IMR-90 (cell line): Measurements from ENCODE around the gene COL20A1. TPM values are rescaled to one million over a fixed set of nuclear protein-coding genes. Genes with fewer than 3 reads are reported as not detected.

Experiments
- ATAC-seq: fragments of 200-7000 bp; cut with Tn5 transposase; 2 replicates; pipeline ENCODE4 v1.9.1; 2020; ENCODE audit warnings: low read depth, mild to moderate bottlenecking, moderate library complexity
- BruUV-seq: library from RNA; stranded (reverse); fragments of 400-500 nt; replicated peaks from 2 replicates; lab custom pipeline; 2021; lab: Mats Ljungman, UMichigan
- CTCF ChIA-PET: fragments of 300-600 bp; formaldehyde crosslinking; extraction: SDS; loops from one replicate; lab custom pipeline; 2021; ENCODE audit warnings: antibody characterized with exemption; lab: Yijun Ruan, JAX
- POLR2A ChIA-PET: fragments of 300-600 bp; sonication (Branson Sonifier 250); formaldehyde crosslinking; loops from one replicate; lab custom pipeline; 2022; ENCODE audit warnings: antibody characterized with exemption; ENCODE audit not compliant: unreplicated experiment; lab: Charles Lee
- DNase-seq: peaks from one replicate; pipeline ENCODE4 v3.0.0; 2013
- H2AFZ ChIP-seq: replicated peaks from 2 replicates; pipeline ENCODE3; 2013; ENCODE audit warnings: low read length, mild to moderate bottlenecking; ENCODE audit not compliant: poor library complexity
- H2AK5ac ChIP-seq: 2 replicates; pipeline ENCODE4 v1.6.1; 2013; ENCODE audit warnings: low read depth, low read length, inconsistent platforms
- H2AK9ac ChIP-seq: replicated peaks from 2 replicates; pipeline ENCODE3; 2013; ENCODE audit warnings: mild to moderate bottlenecking, low read depth, low read length, moderate library complexity; ENCODE audit not compliant: poor library complexity
- H2BK120ac ChIP-seq: 2 replicates; pipeline ENCODE4 v1.6.1; 2013; ENCODE audit warnings: low read depth, low read length, inconsistent platforms
- H2BK15ac ChIP-seq: 3 replicates; pipeline ENCODE4 v1.6.1; 2013; ENCODE audit warnings: low read depth, low read length, inconsistent platforms
- H2BK20ac ChIP-seq: 2 replicates; pipeline ENCODE4 v1.6.1; 2013; ENCODE audit warnings: low read depth, mild to moderate bottlenecking, inconsistent platforms, low read length, moderate library complexity
- H2BK5ac ChIP-seq: 2 replicates; pipeline ENCODE4 v1.6.1; 2013; ENCODE audit warnings: mild to moderate bottlenecking, low read depth, low read length, inconsistent platforms; ENCODE audit not compliant: poor library complexity, severe bottlenecking
- H3K14ac ChIP-seq: replicated peaks from 2 replicates; pipeline ENCODE4 v1.6.1; 2013; ENCODE audit warnings: low read depth, low read length, inconsistent platforms
- H3K18ac ChIP-seq: 2 replicates; pipeline ENCODE4 v1.6.1; 2013; ENCODE audit warnings: low read depth, low read length, control low read depth
- H3K23ac ChIP-seq: 2 replicates; pipeline ENCODE4 v1.6.1; 2013; ENCODE audit warnings: low read depth, low read length, inconsistent platforms
- H3K27ac ChIP-seq: 2 replicates; pipeline ENCODE4 v1.5.1; 2013; ENCODE audit warnings: mild to moderate bottlenecking, control low read depth, low read length; ENCODE audit not compliant: insufficient read depth
- H3K27me3 ChIP-seq: 2 replicates; pipeline ENCODE4 v1.6.1; 2013; ENCODE audit warnings: low read length; ENCODE audit not compliant: control insufficient read depth, insufficient read depth
- H3K36me3 ChIP-seq: 2 replicates; pipeline ENCODE4 v1.6.1; 2013; ENCODE audit warnings: low read length, mixed read lengths; ENCODE audit not compliant: control insufficient read depth, insufficient read depth
- H3K4ac ChIP-seq: 2 replicates; pipeline ENCODE4 v1.6.1; 2013; ENCODE audit warnings: low read depth, low read length, inconsistent platforms
- H3K4me1 ChIP-seq: 2 replicates; pipeline ENCODE4 v1.6.1; 2013; ENCODE audit warnings: low read length, mixed read lengths; ENCODE audit not compliant: control insufficient read depth, insufficient read depth
- H3K4me2 ChIP-seq: 2 replicates; pipeline ENCODE4 v1.6.1; 2013; ENCODE audit warnings: low read depth, mild to moderate bottlenecking, control low read depth, low read length, moderate library complexity
- H3K4me3 ChIP-seq: 2 replicates; pipeline ENCODE4 v1.5.1; 2013; ENCODE audit warnings: low read depth, mild to moderate bottlenecking, control low read depth, low read length, moderate library complexity; ENCODE audit not compliant: insufficient read depth
- H3K56ac ChIP-seq: 2 replicates; pipeline ENCODE4 v1.6.1; 2013; ENCODE audit warnings: low read length, inconsistent platforms; ENCODE audit not compliant: insufficient read depth; ENCODE audit errors: extremely low read depth
- H3K79me1 ChIP-seq, 2 experiments: 2 replicates each; pipeline ENCODE4 v1.6.1; 2013; ENCODE audit warnings: low read length in 2 of 2, inconsistent platforms in 1 of 2, low read depth in 1 of 2
- H3K9ac ChIP-seq: 2 replicates; pipeline ENCODE4 v1.6.1; 2013; ENCODE audit warnings: low read depth, low read length, control low read depth
- H3K9me1 ChIP-seq: 2 replicates; pipeline ENCODE4 v1.6.1; 2013; ENCODE audit warnings: low read length, inconsistent platforms; ENCODE audit not compliant: insufficient read depth
- H3K9me3 ChIP-seq: 2 replicates; pipeline ENCODE4 v1.6.1; 2013; ENCODE audit warnings: low read length; ENCODE audit not compliant: control insufficient read depth, insufficient read depth
- H4K20me1 ChIP-seq: 2 replicates; pipeline ENCODE4 v1.6.1; 2013; ENCODE audit warnings: low read length, inconsistent platforms; ENCODE audit not compliant: insufficient read depth
- H4K5ac ChIP-seq: 2 replicates; pipeline ENCODE4 v1.6.1; 2013; ENCODE audit warnings: mild to moderate bottlenecking, low read depth, low read length, control low read depth
- H4K8ac ChIP-seq, 2 experiments: 2 replicates each; pipeline ENCODE4 v1.6.1; 2013; ENCODE audit warnings: low read depth in 2 of 2, low read length in 2 of 2, control low read depth in 1 of 2, inconsistent platforms in 1 of 2
- H4K91ac ChIP-seq: 2 replicates; pipeline ENCODE4 v1.6.1; 2013; ENCODE audit warnings: low read depth, low read length, inconsistent platforms; ENCODE audit not compliant: insufficient read depth
- CHD1 ChIP-seq: IDR thresholded peaks from 2 replicates; pipeline ENCODE4 v1.6.1; 2012; ENCODE audit warnings: low read depth, low read length, improper control_type of control experiment
- CTCF ChIP-seq: conservative IDR thresholded peaks from 2 replicates; pipeline ENCODE4 v1.5.1; 2012; ENCODE audit warnings: mild to moderate bottlenecking, low read depth, low read length, improper control_type of control experiment
- ELK1 ChIP-seq: fragments of 150-350 bp; IDR thresholded peaks from 2 replicates; pipeline ENCODE4 v1.6.1; 2016; ENCODE audit warnings: low read depth, mild to moderate bottlenecking, low read length, moderate library complexity, borderline replicate concordance
- NFE2L2 ChIP-seq: fragments of 150-350 bp; IDR thresholded peaks from 2 replicates; pipeline ENCODE4 v1.6.1; 2016; ENCODE audit warnings: low read depth, mild to moderate bottlenecking, low read length
- POLR2A ChIP-seq: IDR thresholded peaks from 2 replicates; pipeline ENCODE4 v1.6.1; 2012; ENCODE audit warnings: mild to moderate bottlenecking, low read depth, low read length
- USF2 ChIP-seq: fragments of 150-350 bp; IDR thresholded peaks from 2 replicates; pipeline ENCODE4 v1.6.1; 2017; ENCODE audit warnings: mild to moderate bottlenecking, antibody characterized with exemption, low read length, low read depth
- WGBS, 2 experiments: methylation state at CpG; one replicate each; pipeline versions ENCODE4 v1.1.5 to v1.1.7; 2013; ENCODE audit warnings: missing lambda C conversion rate in 2 of 2; ENCODE audit not compliant: insufficient read length in 1 of 2; ENCODE audit errors: extremely low coverage in 2 of 2; 5-methylcytosine and 5-hydroxymethylcytosine counted together
- dilution Hi-C: fragments of 300-500 bp; cut with HindIII; formaldehyde crosslinking; loops from one replicate; pipeline ENCODE4 v1.14.3; 2018; ENCODE audit warnings: low sequenced_read_pairs; ENCODE audit not compliant: unreplicated experiment
- in situ Hi-C: fragments of 300-500 bp; cut with MboI; formaldehyde crosslinking; loops from 3 replicates; pipeline ENCODE4 v1.14.3; 2019; ENCODE audit warnings: low sequenced_read_pairs, inconsistent platforms, mixed read lengths
- intact Hi-C: fragments of 100-400 bp; cut with micrococcal nuclease; formaldehyde crosslinking; loops from 2 replicates; pipeline ENCODE4 v1.10.0; 2022
- polyA plus RNA-seq, 3 experiments: library from polyadenylated mRNA; depleted of rRNA; stranded (reverse); fragments of >200 nt; gene quantifications; 2 replicates each; pipeline ENCODE4 v1.2.3, GENCODE V29; 2012; ENCODE audit warnings: low replicate concordance in 1 of 3
- total RNA-seq: library from RNA; depleted of rRNA; stranded (reverse); fragments of >200 nt; gene quantifications from 2 replicates; pipeline ENCODE4 v1.2.3, GENCODE V29; 2012

The COL20A1 gene
- total and polyA plus RNA-seq, 2 of the 4 experiments (the other 2 are of a cell fraction): not detected

- Histone ChIP-seq H3K9ac (no peak overlapping the region), H3K23ac (no peak overlapping the region), H3K56ac (no peak overlapping the region), H3K4me3 (no peak overlapping the region), H2BK20ac (no peak overlapping the region), H2AFZ (no peak overlapping the region), H3K27me3 (peaks cover 59% of the 10 kb centered on the region), H3K14ac (no peak overlapping the region), H2AK5ac (no peak overlapping the region), H2BK5ac (no peak overlapping the region), H3K18ac (no peak overlapping the region), H2BK15ac (no peak overlapping the region), H2BK120ac (no peak overlapping the region), H4K91ac (no peak overlapping the region), H2AK9ac (no peak overlapping the region), H3K9me1 (no peaks in the 10 kb centered on the region), H4K5ac (no peak overlapping the region), H3K4ac (no peak overlapping the region), H3K9me3 (0 out of 2 replicates have a peak, but pooled peaks cover 1% of the 10 kb centered on the region), H3K4me1 (no peaks in the 10 kb centered on the region), H4K8ac (no peak overlapping the region), H4K20me1 (no peaks in the 10 kb centered on the region; the same call in 1 of the 2 replicates), H3K36me3 (no peaks in the 10 kb centered on the region), H3K79me1 (no peaks in the 10 kb centered on the region), H3K27ac (no peak overlapping the region), H3K4me2 (no peak overlapping the region)
- intact Hi-C loops (no loop called here), dilution Hi-C loops (no loop called here), in situ Hi-C loops (no loop called here)
- 40% methylated on average over 2 of the region's 3 CpGs; no CpG with 5 or more reads in 1 of the 2 experiments for WGBS, 2 experiments
- CTCF ChIA-PET: no interaction called here
- no peak for ATAC-seq
- no TSS peak for BruUV-seq
- POLR2A ChIA-PET: no interaction called here
- no peak for DNase-seq
- TF ChIP-seq NFE2L2 (no peak), POLR2A (no peak), CHD1 (no peak), CTCF (no peak), ELK1 (no peak), USF2 (no peak)
Observed at GRCh38 chr20:63375438-63375837, 82.5 kb downstream of the COL20A1 start.
